Mammary epithelial cell (primary cell): ENCODE results near the gene HLA-DMB.

Source experiments
- EZH2 ChIP-seq: IDR thresholded peaks from 2 replicates; pipeline ENCODE4 v1.6.1; 2012; ENCODE audit warnings: low read length, inconsistent platforms, borderline replicate concordance
- TF ChIP-seq, protein P1 (sequence below), 2 donors: IDR thresholded peaks in 1 of 2; conservative IDR thresholded peaks in 1 of 2; 2 replicates each; pipeline ENCODE4 v1.5.1; 2011 to 2012; ENCODE audit warnings: inconsistent platforms in 2 of 2, low read length in 2 of 2, mild to moderate bottlenecking in 2 of 2, control low read depth in 1 of 2, low read depth in 1 of 2; ENCODE audit not compliant: insufficient read depth in 1 of 2; ENCODE audit errors: extremely low read depth in 1 of 2

GRCh38 chr6:32989368-32989767 is 48.5 kb upstream of the HLA-DMB start:
- no peak for TF ChIP-seq EZH2
- TF ChIP-seq, protein P1, sequence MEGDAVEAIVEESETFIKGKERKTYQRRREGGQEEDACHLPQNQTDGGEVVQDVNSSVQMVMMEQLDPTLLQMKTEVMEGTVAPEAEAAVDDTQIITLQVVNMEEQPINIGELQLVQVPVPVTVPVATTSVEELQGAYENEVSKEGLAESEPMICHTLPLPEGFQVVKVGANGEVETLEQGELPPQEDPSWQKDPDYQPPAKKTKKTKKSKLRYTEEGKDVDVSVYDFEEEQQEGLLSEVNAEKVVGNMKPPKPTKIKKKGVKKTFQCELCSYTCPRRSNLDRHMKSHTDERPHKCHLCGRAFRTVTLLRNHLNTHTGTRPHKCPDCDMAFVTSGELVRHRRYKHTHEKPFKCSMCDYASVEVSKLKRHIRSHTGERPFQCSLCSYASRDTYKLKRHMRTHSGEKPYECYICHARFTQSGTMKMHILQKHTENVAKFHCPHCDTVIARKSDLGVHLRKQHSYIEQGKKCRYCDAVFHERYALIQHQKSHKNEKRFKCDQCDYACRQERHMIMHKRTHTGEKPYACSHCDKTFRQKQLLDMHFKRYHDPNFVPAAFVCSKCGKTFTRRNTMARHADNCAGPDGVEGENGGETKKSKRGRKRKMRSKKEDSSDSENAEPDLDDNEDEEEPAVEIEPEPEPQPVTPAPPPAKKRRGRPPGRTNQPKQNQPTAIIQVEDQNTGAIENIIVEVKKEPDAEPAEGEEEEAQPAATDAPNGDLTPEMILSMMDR (conservative IDR thresholded peaks at IDR 0.05 in 1 of 2, IDR thresholded peaks at IDR 0.05 in 1 of 2; ENCODE audit: extremely low read depth in 1 of 2, insufficient read depth in 1 of 2, low read depth in 1 of 2, low read length in 2 of 2), result no peak
